GM21360 (cell line): Measurements from ENCODE around the gene JARID2.

Source experiments
- ATAC-seq: cut with Tn5 transposase; IDR thresholded peaks from one replicate; pipeline ENCODE4 v1.9.1; 2021; ENCODE audit warnings: mild to moderate bottlenecking, moderate library complexity; ENCODE audit not compliant: unreplicated experiment

JARID2 gene

DNA sequence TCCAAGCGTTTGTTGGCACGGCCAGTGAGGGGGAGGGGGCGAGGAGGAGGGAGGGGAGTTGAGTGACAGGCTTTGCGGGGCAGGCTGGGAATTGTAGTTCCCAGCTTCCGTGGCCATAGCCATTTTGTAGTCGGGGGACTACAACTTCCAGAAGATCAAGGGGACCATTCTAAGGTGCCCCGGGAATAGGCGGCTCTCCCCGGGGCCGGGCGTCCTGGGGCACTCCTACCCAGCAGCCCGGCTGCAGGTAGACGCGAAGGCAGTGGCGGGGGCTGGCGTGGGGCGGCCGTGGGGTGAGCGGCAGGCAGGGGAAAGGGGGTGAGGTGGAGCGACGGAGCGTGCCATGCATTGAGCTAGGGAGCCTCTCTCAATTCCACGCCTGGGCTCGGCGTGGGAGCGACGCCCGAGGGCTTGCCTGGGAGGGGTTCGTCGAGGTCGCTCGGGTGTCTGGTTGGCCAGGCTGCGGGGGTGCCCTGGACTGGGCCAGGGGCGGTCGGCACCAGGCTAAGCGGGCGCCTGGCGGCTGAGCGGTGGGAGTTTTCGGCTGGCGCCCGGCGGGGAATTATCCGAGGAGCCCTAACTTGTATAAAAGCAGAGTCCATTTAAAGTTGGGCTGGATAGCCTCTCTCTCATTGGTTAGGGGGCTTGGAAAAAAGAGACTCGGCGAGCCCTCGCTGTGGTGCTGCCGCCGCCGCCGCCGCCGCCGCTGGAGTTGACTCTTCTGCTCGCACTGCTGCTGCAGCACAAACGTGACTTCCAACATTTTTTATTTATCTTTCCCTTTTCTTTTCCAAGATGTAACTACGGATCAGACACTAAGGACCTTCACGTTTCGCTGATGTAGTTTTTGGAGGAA, at the start of gene JARID2:
JARID2 (plus strand) TSS at position 709 of the 856 bp plus-strand sequence. CDS start 471 bp downstream, outside the sequence.
- ATAC-seq: peak; percentile 39

GRCh38 chr6:15200087-15200486, 45.8 kb upstream of the JARID2 start:
- ATAC-seq: no peak

- ATAC-seq: no peak
These were observed 40.5 kb upstream of the JARID2 start for GRCh38 chr6:15205321-15205720.

DNA sequence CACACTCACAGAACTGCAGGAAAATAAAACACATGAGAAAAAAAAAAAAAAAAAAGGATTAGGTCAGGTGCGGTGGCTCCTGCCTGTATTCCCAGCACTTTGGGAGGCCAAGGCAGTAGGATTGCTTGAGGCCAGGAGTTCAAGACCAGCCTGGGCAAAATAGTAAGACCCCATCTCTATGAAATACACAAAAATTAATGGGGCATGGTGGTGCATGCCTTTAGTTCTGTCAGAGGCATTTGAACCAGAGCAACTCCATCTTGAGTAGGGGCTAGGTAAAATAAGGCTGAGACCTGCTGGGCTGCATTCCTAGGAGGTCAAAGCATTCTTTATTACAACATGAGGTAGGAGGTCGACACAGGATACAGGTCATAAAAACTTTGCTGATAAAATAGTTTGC, 39.0 kb upstream of the JARID2 start:
- no peak for ATAC-seq

DNA sequence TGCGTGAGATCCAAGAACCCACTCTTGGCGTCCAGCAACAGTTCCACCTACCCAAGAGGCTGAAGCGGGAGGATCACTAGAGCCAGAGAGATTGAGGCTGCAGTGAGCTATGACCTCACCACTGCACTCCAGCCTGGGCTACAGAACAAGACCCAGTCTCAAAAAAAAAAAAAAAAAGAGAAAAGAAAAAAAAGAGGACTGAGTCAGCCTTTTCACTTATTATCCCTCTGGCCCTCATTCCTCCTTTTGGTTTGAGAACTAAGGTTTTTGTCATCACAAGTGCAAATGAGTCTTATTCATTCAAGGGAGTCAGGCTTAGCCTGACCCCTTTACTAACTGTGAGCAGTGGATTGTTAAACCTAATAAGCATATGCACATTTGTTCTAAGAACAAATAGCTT, 37.9 kb upstream of the JARID2 start:
- no peak for ATAC-seq

GRCh38 chr6:15213838-15214400, 31.9 kb upstream of the JARID2 start:
- ATAC-seq: no peak

GRCh38 chr6:15218401-15218800, 27.5 kb upstream of the JARID2 start:
- no peak for ATAC-seq

- ATAC-seq: no peak
These were observed 25.8 kb upstream of the JARID2 start for GRCh38 chr6:15220062-15220461.

DNA sequence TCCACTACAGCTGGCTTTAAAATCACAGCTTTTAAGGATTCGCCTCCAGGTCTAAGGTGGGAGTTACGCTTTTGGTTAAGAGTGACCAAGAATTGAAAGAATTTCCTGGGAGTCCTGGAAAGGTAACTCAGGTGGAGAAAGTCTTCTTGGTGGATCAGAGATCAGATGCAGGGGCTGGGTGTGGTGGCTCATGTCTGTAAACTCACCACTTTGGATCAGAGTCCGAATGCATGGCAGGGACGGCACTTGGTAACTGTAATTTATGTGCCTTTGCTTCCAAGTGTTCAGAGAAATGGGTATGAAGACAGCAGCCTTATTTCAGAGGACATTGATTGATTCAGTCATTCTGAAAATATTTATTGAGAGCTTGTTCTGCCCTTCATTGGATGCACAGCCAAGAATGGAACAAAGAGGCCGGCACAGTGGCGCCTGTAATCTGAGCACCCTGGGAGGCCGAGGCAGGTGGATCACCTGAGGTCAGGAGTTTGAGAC, 18.0 kb upstream of the JARID2 start:
- no peak for ATAC-seq

DNA sequence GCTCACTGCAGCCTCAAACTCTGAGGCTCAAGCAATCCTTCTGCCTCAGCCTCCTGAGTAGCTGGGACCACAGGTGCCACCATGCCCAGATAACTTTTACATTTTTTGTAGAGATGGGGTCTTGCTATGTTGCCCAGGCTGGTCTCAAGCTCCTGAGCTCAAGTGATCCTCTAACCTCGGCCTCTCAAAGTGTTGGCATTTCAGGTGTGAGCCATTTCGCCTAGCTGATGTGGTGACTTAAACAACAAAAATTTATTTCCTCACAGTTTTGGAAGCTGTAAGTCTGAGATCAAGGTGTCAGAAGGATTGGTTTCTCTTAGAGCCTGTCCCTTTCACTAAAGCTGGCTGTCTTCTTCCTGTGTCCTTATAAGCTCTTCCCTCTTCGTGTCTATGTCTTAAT, 15.0 kb upstream of the JARID2 start:
- ATAC-seq: no peak

GRCh38 chr6:15232836-15233510, 12.9 kb upstream of the JARID2 start:
- ATAC-seq: no peak

DNA sequence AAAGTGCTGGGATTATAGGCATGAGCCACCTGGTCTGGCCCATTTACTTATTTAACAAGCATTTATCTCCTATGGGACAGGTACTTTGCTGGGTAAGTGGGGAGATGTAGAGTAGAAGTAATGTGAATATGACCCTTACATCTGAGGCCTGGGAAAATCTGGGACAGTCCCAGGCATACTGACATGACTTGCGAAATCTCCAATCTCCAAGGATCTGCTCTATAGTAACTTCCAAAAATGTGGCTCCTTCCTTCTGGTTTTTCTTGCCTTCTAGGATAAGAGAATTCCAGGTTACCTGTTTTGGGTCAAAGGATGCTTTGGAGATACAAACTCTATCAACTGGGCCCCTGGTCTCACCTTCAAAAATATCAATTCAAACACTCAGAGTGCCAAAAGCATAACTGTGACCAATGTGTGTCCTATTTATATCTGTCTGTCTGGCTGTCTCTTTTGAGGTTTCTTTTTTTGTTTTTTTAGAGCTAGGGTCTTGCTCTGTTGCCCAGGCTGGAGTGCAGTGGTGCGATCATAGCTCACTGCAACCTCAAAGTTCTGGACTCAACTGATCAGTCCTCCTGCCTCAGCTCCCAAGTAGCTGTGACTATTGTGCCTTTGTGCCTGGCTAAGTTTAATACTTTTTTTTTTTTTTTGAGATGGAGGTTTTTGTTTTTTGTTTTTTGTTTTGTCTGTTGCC, 11.7 kb upstream of the JARID2 start:
- ATAC-seq: no peak

DNA sequence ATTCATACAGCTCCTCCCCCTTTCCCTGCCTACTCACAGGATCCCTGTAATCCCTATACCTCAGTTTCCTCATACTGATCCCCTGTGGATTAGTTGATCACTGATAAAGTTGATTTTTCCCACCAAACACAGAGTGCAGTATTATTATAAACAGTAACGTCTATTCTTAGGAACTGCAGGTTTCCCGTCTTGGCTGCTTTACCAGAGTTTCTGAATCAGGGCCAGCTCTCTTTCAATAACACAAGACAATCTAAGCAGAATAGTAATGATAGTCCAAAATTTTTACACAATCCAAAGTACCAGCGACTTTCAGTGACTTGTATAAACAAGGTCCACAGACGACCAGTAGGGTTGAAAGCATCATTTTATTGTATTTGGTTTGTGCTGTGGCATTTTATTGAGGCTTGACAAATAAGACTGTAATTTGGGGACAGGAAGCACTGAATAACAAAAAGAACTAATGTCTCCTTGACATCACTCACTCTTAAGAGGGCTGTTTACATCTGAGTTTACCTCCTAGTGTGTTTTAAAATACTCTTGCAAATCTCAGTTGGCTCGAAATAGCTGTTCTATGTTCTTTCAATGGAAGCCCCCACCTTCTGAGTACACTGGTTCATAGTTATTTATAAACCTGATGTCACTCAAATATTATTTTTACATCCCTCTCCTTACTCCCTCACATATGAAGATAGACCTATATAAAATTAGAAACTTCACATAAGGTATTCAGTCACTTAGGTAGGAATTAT, 6.1 kb upstream of the JARID2 start:
- no peak for ATAC-seq

GRCh38 chr6:15242503-15242902, 3.4 kb upstream of the JARID2 start:
- ATAC-seq: no peak

DNA sequence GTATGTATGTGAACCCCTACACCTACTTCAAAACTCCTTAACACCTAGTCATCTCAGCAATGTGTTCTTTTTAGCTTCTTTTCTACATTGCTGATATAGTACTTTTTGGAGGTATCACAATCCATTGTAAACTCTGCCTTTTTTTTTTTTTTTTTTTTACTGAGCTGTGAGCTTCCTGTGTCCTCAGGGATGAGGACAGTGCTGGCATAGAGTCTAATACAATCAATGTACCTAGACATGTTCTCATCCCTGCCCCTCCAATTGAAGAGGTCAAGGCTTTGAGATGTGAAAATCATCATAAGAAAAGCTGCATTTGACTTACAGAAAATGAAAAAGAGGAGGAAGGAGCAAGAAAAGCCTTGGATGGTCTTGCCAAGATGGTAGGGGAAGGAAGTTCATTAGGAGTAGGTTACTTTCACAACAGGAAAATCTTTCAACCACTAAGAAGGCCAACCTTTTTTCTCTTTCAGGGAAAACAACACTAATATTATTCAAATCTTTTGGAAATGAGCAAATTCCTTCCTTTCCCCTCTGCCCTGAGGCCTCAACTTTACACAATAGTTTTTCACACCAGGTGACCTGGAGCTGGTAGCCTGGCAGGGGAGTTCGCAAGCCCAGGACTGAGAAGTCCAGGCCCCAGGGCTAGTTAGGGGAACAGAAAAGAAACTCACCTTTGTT, 2.8 kb upstream of the JARID2 start:
- ATAC-seq: no peak

DNA sequence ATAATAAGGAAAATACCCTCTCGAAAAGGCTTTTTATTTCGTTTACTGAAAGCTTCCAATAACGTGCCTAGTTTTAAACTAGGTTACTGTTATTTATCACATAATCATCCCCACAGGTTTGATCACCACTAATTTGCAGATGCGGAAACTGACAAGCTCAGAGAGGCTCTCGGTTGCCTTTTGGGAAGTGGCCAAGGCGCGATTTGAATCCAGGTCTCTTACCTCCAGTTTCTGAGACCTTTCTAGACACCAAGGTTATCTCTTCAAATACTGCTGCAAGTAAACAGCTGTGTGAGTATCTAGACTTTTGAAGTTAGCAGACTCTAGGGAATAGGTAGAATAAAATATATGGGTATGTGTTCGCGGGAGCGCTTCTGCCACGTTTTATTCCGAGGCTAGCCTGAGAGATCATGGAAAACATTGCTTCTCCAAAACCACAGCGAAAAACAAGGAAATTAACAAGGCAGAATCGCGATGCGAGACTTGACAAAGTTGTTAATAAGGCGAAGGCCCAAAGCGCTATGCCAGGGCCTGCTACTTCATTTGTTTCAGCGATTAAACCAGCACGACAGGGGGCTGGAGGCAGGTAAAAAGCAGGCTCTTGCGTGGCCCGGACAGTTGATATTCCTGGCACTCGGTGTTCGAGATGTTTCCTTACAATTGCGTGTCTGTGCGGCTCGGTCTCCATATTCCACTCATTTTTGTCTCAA, 1.8 kb upstream of the JARID2 start:
- ATAC-seq: no peak

GRCh38 chr6:15244620-15245360, 1.1 kb upstream of the JARID2 start:
- peak; percentile 14 for ATAC-seq

DNA sequence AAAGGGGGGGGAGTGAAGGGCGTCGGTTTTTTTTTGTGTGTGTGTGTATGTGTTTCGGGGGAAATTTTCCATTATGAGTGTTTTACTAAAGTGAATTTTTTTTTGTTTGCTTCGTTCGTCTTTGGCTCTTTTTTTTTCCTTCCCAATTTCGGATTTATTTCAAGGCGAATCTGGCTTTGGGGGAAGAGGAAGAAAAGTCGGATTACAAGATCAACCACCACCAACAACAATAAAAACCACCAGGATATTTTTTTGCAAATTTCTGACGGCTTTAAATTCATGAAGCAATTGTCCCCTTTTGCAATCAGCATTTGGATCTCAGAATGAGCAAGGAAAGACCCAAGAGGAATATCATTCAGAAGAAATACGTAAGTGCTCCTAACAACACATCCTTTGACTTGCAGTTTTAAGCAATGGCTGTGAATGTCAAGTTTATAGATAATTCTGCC, 372 bp downstream of the JARID2 start:
- no peak for ATAC-seq
